Activated CD4-positive, alpha-beta T cell treated with anti-CD3 and anti-CD28 coated beads, Interleukin-2, amount 10 ng/mL, durations not matched to agents 7 days and 5 days (primary cell): ENCODE results near the gene GRAP. TPM values are rescaled to one million over a fixed set of nuclear protein-coding genes. Genes with fewer than 3 reads are reported as not detected.

Source experiments
- CTCF ChIA-PET: fragments of 350-600 bp; sonication (Branson Sonifier 250); formaldehyde crosslinking; loops from one replicate; lab custom pipeline; 2021; ENCODE audit warnings: antibody characterized with exemption; lab: Charles Lee
- POLR2A ChIA-PET: fragments of 350-600 bp; sonication (Branson Sonifier 250); formaldehyde crosslinking; loops from one replicate; lab custom pipeline; 2021; ENCODE audit warnings: antibody characterized with exemption; lab: Charles Lee
- DNase-seq: peaks from one replicate; pipeline ENCODE4 v3.0.0-alpha.2; 2020
- H3K27ac Mint-ChIP-seq: one replicate; pipeline ENCODE4 v1.8.0; 2021; ENCODE audit warnings: mild to moderate bottlenecking, moderate library complexity, mixed read lengths
- H3K27me3 Mint-ChIP-seq: one replicate; pipeline ENCODE4 v1.8.0; 2021; ENCODE audit warnings: mixed read lengths
- H3K36me3 Mint-ChIP-seq: one replicate; pipeline ENCODE4 v1.8.0; 2021; ENCODE audit warnings: low read depth, mixed read lengths
- H3K4me1 Mint-ChIP-seq: one replicate; pipeline ENCODE4 v1.8.0; 2021; ENCODE audit warnings: mixed read lengths
- H3K4me3 Mint-ChIP-seq: one replicate; pipeline ENCODE4 v1.8.0; 2021; ENCODE audit warnings: mild to moderate bottlenecking, moderate library complexity, mixed read lengths
- H3K9me3 Mint-ChIP-seq: one replicate; pipeline ENCODE4 v1.8.0; 2021; ENCODE audit warnings: mixed read lengths
- total RNA-seq, 2 experiments: library from RNA; stranded (reverse); gene quantifications; one replicate each; pipeline ENCODE4 v1.2.3, GENCODE V29; 2021

Gene GRAP
- total RNA-seq, 2 experiments from 2014 or later, result 35.4 to 39.2 TPM

GRCh38 chr17:18977646-18978045 is 69.1 kb downstream of the GRAP start:
- CTCF ChIA-PET, result interaction anchor here (0.6 to 1.2 kb wide), 3 partner anchors 9 to 20 kb away, joined by 3 read pairs; no protein-coding TSS in a partner anchor

GRCh38 chr17:18977021-18977420 is 69.7 kb downstream of the GRAP start:
- no peak overlapping the region for H3K27ac Mint-ChIP-seq
- DNase-seq, result no peak
- no peaks in the 10 kb centered on the region for H3K27me3 Mint-ChIP-seq
- no peaks in the 10 kb centered on the region for H3K9me3 Mint-ChIP-seq
- ChIA-PET CTCF (interaction anchor here (1.0 to 1.2 kb wide), 2 partner anchors 8 to 19 kb away, joined by 3 read pairs; no protein-coding TSS in a partner anchor), POLR2A (no interaction called here)
- no peaks in the 10 kb centered on the region for H3K36me3 Mint-ChIP-seq
- no peaks in the 10 kb centered on the region for H3K4me1 Mint-ChIP-seq
- H3K4me3 Mint-ChIP-seq, result no peak overlapping the region

More at GRCh38 chr17:18977646-18978045, 69.1 kb downstream of the GRAP start:
- Mint-ChIP-seq H3K9me3 (no peaks in the 10 kb centered on the region), H3K27me3 (no peaks in the 10 kb centered on the region), H3K4me3 (no peak overlapping the region), H3K36me3 (no peaks in the 10 kb centered on the region), H3K4me1 (no peaks in the 10 kb centered on the region), H3K27ac (no peak overlapping the region)
- POLR2A ChIA-PET, result no interaction called here
- DNase-seq, result no peak

GRCh38 chr17:18976201-18976600 is 70.6 kb downstream of the GRAP start:
- no peaks in the 10 kb centered on the region for H3K4me1 Mint-ChIP-seq
- H3K27ac Mint-ChIP-seq, result no peak overlapping the region
- ChIA-PET POLR2A (no interaction called here), CTCF (interaction anchor here (0.7 to 1.4 kb wide), 3 partner anchors 9 to 15 kb away, joined by 3 to 7 read pairs (median 3); no protein-coding TSS in a partner anchor)
- no peaks in the 10 kb centered on the region for H3K36me3 Mint-ChIP-seq
- H3K27me3 Mint-ChIP-seq, result no peaks in the 10 kb centered on the region
- H3K9me3 Mint-ChIP-seq, result no peaks in the 10 kb centered on the region
- no peak for DNase-seq
- H3K4me3 Mint-ChIP-seq, result no peak overlapping the region

GRCh38 chr17:18975597-18975996 is 71.2 kb downstream of the GRAP start:
- POLR2A ChIA-PET, result no interaction called here
- CTCF ChIA-PET, result interaction anchor here (0.7 to 1.4 kb wide), 3 partner anchors 13 to 77 kb away, joined by 3 to 7 read pairs (median 3); no protein-coding TSS in a partner anchor
- H3K27me3 Mint-ChIP-seq, result no peaks in the 10 kb centered on the region
- no peaks in the 10 kb centered on the region for H3K36me3 Mint-ChIP-seq
- no peaks in the 10 kb centered on the region for H3K9me3 Mint-ChIP-seq
- no peak overlapping the region for H3K4me3 Mint-ChIP-seq
- no peaks in the 10 kb centered on the region for H3K4me1 Mint-ChIP-seq
- DNase-seq, result no peak
- H3K27ac Mint-ChIP-seq, result no peak overlapping the region

GRCh38 chr17:18974407-18975149 is 72.2 kb downstream of the GRAP start:
- DNase-seq, result no peak
- H3K27me3 Mint-ChIP-seq, result no peaks in the 10 kb centered on the region
- H3K9me3 Mint-ChIP-seq, result no peaks in the 10 kb centered on the region
- CTCF ChIA-PET, result interaction anchor here (1.2 to 1.9 kb wide), 2 partner anchors 13 to 76 kb away, joined by 3 to 6 read pairs; no protein-coding TSS in a partner anchor
- H3K4me1 Mint-ChIP-seq, result peaks cover 5% of the 10 kb centered on the region
- H3K36me3 Mint-ChIP-seq, result no peaks in the 10 kb centered on the region
- no peak overlapping the region for H3K27ac Mint-ChIP-seq
- POLR2A ChIA-PET, result no interaction called here
- H3K4me3 Mint-ChIP-seq, result no peak overlapping the region

- Mint-ChIP-seq H3K27ac (no peak overlapping the region), H3K9me3 (no peaks in the 10 kb centered on the region), H3K4me1 (peaks cover 9% of the 10 kb centered on the region), H3K27me3 (no peaks in the 10 kb centered on the region), H3K4me3 (no peak overlapping the region), H3K36me3 (no peaks in the 10 kb centered on the region)
- no peak for DNase-seq
- POLR2A ChIA-PET, result interaction anchor here (0.6 kb wide), 1 partner anchor 111 kb away, joined by 3 read pairs; no protein-coding TSS in a partner anchor
- CTCF ChIA-PET, result interaction anchor here (1.0 kb wide), 1 partner anchor 19 kb away, joined by 3 read pairs; no protein-coding TSS in a partner anchor
Measured at GRCh38 chr17:18971801-18972200, 75.0 kb downstream of the GRAP start.

Other genes starting within 250 kb of the GRAP start
- 10 to 100 TPM; 47.2 to 49.0 TPM for gene PRPSAP2, start 188.8 kb downstream of the GRAP start, total RNA-seq
- gene SLC5A10, start 94.8 kb downstream of the GRAP start, total RNA-seq, result not detected
- 1 to 10 TPM; 7.1 to 9.1 TPM for gene FAM83G, start 42.2 kb downstream of the GRAP start, total RNA-seq
- gene GRAPL, start 80.6 kb upstream of the GRAP start, total RNA-seq, result 10 to 100 TPM; 16.3 to 25.3 TPM
- gene EPN2, start 190.4 kb upstream of the GRAP start, total RNA-seq, result 1 to 10 TPM; 1.8 to 2.1 TPM